Panc1 (cell line): ENCODE measurements around the gene TPR. TPM values are rescaled to one million over a fixed set of nuclear protein-coding genes. Genes with fewer than 3 reads are reported as not detected.

Source experiments
- ATAC-seq: fragments of 200-7000 bp; cut with Tn5 transposase; 2 replicates; pipeline ENCODE4 v1.9.1; 2020; ENCODE audit warnings: mild to moderate bottlenecking, moderate library complexity
- BruUV-seq: library from RNA; stranded (reverse); fragments of 400-500 nt; replicated peaks from 2 replicates; lab custom pipeline; 2021; lab: Mats Ljungman, UMichigan
- CTCF ChIA-PET: fragments of 300-600 bp; sonication (Branson Sonifier 250); formaldehyde crosslinking; loops from one replicate; lab custom pipeline; 2022; ENCODE audit warnings: antibody characterized with exemption; lab: Charles Lee
- POLR2A ChIA-PET: fragments of 300-600 bp; sonication (Branson Sonifier 250); formaldehyde crosslinking; loops from one replicate; lab custom pipeline; 2022; ENCODE audit warnings: antibody characterized with exemption; lab: Charles Lee
- DNase-seq: peaks from one replicate; pipeline ENCODE4 v3.0.0-alpha.2; 2010; ENCODE audit warnings: low read depth, low spot score
- H3K27ac ChIP-seq: 2 replicates; pipeline ENCODE4 v1.5.1; 2011; ENCODE audit warnings: mild to moderate bottlenecking, low read length, inconsistent platforms
- H3K27me3 ChIP-seq: fragments of 200-500 bp; sonication (Bioruptor generic); 2 replicates; pipeline ENCODE4 v1.6.0; 2014; ENCODE audit warnings: low read length, inconsistent platforms; ENCODE audit not compliant: control insufficient read depth, insufficient read depth
- H3K36me3 ChIP-seq: fragments of 200-500 bp; sonication (Bioruptor generic); 2 replicates; pipeline ENCODE4 v1.5.1; 2014; ENCODE audit warnings: inconsistent platforms, mild to moderate bottlenecking, low read length, moderate library complexity; ENCODE audit not compliant: control insufficient read depth, insufficient read depth
- H3K4me1 ChIP-seq: 2 replicates; pipeline ENCODE4 v1.5.1; 2011; ENCODE audit warnings: inconsistent platforms, mild to moderate bottlenecking, low read length, moderate library complexity; ENCODE audit not compliant: control insufficient read depth, insufficient read depth
- H3K4me3 ChIP-seq, 2 experiments: 2 replicates each; pipeline ENCODE4 v1.5.1; 2011 to 2012; ENCODE audit warnings: low read depth in 2 of 2, low read length in 2 of 2, mild to moderate bottlenecking in 2 of 2, inconsistent platforms in 1 of 2, moderate library complexity in 1 of 2
- H3K9me3 ChIP-seq: fragments of 200-500 bp; sonication (Bioruptor generic); 2 replicates; pipeline ENCODE4 v1.5.1; 2014; ENCODE audit warnings: low read depth, mild to moderate bottlenecking, inconsistent platforms, low read length, moderate library complexity; ENCODE audit not compliant: control insufficient read depth, insufficient read depth
- POLR2AphosphoS5 ChIP-seq: IDR thresholded peaks from 2 replicates; pipeline ENCODE4 v1.6.1; 2012; ENCODE audit warnings: mild to moderate bottlenecking, low read depth, low read length, moderate library complexity
- SIN3A ChIP-seq: IDR thresholded peaks from 2 replicates; pipeline ENCODE4 v1.6.1; 2012; ENCODE audit warnings: low read depth, mild to moderate bottlenecking, low read length, moderate library complexity, borderline replicate concordance; ENCODE audit not compliant: insufficient read depth
- TCF7L2 ChIP-seq: IDR thresholded peaks from 2 replicates; pipeline ENCODE4 v1.6.1; 2011; ENCODE audit warnings: mild to moderate bottlenecking, low read depth, low read length, inconsistent platforms
- in situ Hi-C: cut with HindIII; loops from 2 replicates; pipeline ENCODE4 v1.10.0; 2016; ENCODE audit warnings: low sequenced_read_pairs, low pct_unique_long_range_greater_than_20kb
- intact Hi-C: fragments of 100-400 bp; cut with micrococcal nuclease; formaldehyde crosslinking; loops from one replicate; pipeline ENCODE4 v1.10.0; 2022; ENCODE audit not compliant: unreplicated experiment
- total RNA-seq: library from RNA; stranded (reverse); gene quantifications from one replicate; pipeline ENCODE4 v1.2.1, GENCODE V29; 2021; ENCODE audit not compliant: unreplicated experiment
- TF ChIP-seq, protein P1 (sequence below), 2 experiments: IDR thresholded peaks; 2 replicates each; pipeline ENCODE4 v1.6.1; 2011 to 2012; ENCODE audit warnings: low read depth in 2 of 2, control low read depth in 1 of 2, low read length in 1 of 2, mild to moderate bottlenecking in 1 of 2, moderate library complexity in 1 of 2; ENCODE audit not compliant: insufficient read depth in 1 of 2
- TF ChIP-seq, protein P2 (sequence below): fragments of 450-650 bp; IDR thresholded peaks from 2 replicates; pipeline ENCODE4 v1.5.1; 2017; ENCODE audit warnings: mild to moderate bottlenecking

TPR gene
- total RNA-seq, 1 experiment from 2014 or later = 115 TPM

DNA sequence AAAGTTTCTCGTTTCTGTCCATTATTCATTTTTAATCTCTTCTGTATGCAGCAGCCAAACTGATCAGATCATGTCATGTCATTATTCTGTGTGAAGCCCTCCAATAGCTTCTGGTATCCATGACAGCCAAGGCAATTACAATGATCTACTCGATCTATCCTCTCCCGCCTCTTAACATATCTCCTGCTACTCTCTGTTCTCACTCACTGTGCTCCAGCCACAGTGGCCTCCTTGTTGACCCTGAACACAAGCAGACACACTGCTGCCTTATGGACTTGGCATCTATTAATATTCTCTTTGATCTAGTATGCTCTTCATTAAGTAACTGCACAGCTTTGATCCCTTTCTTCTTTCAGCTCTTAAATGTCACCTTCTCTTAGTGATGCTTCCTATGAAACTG lies 59.5 kb downstream of the TPR start:
- H3K27ac ChIP-seq = no peak overlapping the region
- BruUV-seq = no TSS peak
- peaks cover 68% of the 10 kb centered on the region for H3K36me3 ChIP-seq
- H3K4me1 ChIP-seq = no peaks in the 10 kb centered on the region
- TF ChIP-seq, protein P1, sequence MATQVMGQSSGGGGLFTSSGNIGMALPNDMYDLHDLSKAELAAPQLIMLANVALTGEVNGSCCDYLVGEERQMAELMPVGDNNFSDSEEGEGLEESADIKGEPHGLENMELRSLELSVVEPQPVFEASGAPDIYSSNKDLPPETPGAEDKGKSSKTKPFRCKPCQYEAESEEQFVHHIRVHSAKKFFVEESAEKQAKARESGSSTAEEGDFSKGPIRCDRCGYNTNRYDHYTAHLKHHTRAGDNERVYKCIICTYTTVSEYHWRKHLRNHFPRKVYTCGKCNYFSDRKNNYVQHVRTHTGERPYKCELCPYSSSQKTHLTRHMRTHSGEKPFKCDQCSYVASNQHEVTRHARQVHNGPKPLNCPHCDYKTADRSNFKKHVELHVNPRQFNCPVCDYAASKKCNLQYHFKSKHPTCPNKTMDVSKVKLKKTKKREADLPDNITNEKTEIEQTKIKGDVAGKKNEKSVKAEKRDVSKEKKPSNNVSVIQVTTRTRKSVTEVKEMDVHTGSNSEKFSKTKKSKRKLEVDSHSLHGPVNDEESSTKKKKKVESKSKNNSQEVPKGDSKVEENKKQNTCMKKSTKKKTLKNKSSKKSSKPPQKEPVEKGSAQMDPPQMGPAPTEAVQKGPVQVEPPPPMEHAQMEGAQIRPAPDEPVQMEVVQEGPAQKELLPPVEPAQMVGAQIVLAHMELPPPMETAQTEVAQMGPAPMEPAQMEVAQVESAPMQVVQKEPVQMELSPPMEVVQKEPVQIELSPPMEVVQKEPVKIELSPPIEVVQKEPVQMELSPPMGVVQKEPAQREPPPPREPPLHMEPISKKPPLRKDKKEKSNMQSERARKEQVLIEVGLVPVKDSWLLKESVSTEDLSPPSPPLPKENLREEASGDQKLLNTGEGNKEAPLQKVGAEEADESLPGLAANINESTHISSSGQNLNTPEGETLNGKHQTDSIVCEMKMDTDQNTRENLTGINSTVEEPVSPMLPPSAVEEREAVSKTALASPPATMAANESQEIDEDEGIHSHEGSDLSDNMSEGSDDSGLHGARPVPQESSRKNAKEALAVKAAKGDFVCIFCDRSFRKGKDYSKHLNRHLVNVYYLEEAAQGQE (IDR thresholded peaks at IDR 0.05; ENCODE audit: insufficient read depth in 1 of 2, low read depth in 2 of 2, low read length in 1 of 2) = no peak
- no peak for TF ChIP-seq TCF7L2
- no peak for TF ChIP-seq SIN3A
- TF ChIP-seq, protein P2, sequence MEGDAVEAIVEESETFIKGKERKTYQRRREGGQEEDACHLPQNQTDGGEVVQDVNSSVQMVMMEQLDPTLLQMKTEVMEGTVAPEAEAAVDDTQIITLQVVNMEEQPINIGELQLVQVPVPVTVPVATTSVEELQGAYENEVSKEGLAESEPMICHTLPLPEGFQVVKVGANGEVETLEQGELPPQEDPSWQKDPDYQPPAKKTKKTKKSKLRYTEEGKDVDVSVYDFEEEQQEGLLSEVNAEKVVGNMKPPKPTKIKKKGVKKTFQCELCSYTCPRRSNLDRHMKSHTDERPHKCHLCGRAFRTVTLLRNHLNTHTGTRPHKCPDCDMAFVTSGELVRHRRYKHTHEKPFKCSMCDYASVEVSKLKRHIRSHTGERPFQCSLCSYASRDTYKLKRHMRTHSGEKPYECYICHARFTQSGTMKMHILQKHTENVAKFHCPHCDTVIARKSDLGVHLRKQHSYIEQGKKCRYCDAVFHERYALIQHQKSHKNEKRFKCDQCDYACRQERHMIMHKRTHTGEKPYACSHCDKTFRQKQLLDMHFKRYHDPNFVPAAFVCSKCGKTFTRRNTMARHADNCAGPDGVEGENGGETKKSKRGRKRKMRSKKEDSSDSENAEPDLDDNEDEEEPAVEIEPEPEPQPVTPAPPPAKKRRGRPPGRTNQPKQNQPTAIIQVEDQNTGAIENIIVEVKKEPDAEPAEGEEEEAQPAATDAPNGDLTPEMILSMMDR = no peak
- no peak for TF ChIP-seq POLR2AphosphoS5
- in situ Hi-C loops = no loop called here
- H3K4me3 ChIP-seq = no peak overlapping the region
- CTCF ChIA-PET = no interaction called here
- POLR2A ChIA-PET = no interaction called here
- intact Hi-C loops = no loop called here
- no peak for DNase-seq
- no peaks in the 10 kb centered on the region for H3K27me3 ChIP-seq
- H3K9me3 ChIP-seq = no peaks in the 10 kb centered on the region
- ATAC-seq = no peak

DNA sequence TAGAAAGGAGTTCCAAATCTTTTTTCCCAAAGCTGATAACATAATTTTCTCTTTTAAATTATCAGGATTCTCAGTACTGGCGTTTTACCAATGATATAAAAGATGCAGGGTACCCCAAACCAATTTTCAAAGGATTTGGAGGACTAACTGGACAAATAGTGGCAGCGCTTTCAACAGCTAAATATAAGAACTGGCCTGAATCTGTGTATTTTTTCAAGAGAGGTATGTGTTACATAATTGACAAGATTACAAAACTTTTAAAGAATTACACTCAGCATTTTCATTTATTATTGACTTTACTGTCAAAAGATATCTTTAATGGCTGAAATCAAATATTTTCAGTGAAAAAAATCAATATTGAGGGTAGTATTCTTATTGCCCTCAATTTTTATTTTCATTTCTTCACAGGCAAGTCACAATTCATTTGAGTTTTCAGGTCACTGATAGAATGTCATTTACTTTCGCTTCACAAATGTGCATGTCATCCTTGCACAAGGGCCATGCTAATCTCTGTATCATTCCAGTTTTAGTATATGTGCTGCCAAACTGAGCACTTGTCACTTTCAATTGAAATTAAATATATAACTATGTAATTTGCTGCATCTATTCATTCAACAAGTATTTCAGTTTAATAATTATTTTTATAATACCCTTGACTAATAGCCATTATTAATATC lies 63.5 kb downstream of the TPR start:
- ChIA-PET POLR2A (no interaction called here), CTCF (no interaction called here)
- Histone ChIP-seq H3K36me3 (peaks cover 34% of the 10 kb centered on the region), H3K4me3 (no peak overlapping the region), H3K9me3 (no peaks in the 10 kb centered on the region), H3K27ac (no peak overlapping the region), H3K4me1 (no peaks in the 10 kb centered on the region), H3K27me3 (no peaks in the 10 kb centered on the region)
- no peak for ATAC-seq
- no peak for DNase-seq
- no TSS peak for BruUV-seq
- intact Hi-C loops = loop anchor here (5.0 kb wide), 1 partner anchor 41 kb away; no protein-coding TSS in a partner anchor
- TF ChIP-seq, protein P1 (IDR thresholded peaks at IDR 0.05; ENCODE audit: insufficient read depth in 1 of 2, low read depth in 2 of 2, low read length in 1 of 2) = no peak
- TF ChIP-seq TCF7L2 = no peak
- TF ChIP-seq, protein P2 = no peak
- in situ Hi-C loops = no loop called here
